NCI-H446 (cell line): Measurements from ENCODE around the gene GOLT1A.
"Not testable (repeated sequence)": the region's sequence is repeated elsewhere in the genome, so short reads cannot be mapped to it uniquely, and the experiment has no call there.

ENCODE experiments used
- DNase-seq, 2 experiments: peaks; one replicate each; lab custom pipeline; 2025; lab: John Stamatoyannopoulos, UW

The GOLT1A gene

DNA sequence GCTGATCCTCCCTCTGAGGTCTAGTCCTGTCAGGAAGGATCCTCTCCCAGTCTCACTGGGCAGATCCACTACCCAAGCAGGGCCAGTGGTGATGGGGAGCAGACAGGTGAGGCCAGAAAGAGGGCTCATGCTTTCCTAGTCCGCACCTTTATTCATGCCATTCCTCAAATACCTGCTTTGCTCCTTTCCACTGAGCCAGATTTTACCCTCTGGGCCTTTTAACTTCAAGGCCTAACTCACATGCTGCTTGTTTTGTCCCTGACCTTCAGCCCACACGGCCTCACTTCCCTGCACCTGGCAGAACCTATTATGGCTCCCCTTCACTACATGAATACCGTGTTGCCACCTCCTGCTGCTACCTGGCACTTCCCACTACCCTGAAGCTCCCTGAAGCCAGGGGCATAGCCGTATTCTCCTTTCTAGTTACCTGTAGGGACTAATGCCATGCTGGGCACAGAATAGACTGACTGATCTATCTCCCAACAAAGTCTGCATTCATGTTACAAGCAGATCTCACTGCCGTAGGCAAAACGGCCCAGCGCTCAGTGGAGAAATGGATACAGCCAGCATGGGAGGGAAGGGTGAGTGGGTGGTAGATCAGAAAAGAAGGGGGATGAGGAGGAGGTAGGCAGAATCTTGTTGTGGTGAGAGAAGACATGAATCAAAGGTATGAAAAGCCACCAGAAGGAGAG lies 36.1 kb upstream of the GOLT1A start:
- DNase-seq, result no peak

DNA sequence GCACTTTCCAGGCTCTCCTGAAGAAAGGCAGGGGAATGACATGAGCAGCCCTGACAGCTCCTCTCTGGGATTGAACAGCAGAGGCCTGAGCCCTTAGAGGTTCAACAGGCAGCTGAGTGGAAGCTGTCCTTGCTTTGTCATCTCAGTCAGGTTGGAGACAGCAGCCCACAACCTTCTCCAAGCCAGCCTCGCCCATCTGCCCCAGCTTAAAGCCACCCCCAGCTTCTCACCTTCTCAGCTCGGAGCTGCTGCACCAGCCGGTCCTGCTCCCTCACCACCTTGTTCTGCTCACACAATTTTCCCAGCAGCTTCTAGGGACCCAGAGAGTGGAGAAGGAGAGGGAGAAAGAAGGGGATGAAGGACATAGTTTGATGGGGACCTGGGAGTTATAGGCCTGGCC lies 35.2 kb upstream of the GOLT1A start:
- DNase-seq, result no peak

GRCh38 chr1:204246876-204247275 lies 33.1 kb upstream of the GOLT1A start:
- no peak for DNase-seq

- no peak for DNase-seq
These were observed 29.1 kb upstream of the GOLT1A start for GRCh38 chr1:204242920-204243319.

- no peak for DNase-seq
These were observed 28.1 kb upstream of the GOLT1A start for GRCh38 chr1:204241914-204242313.

DNA sequence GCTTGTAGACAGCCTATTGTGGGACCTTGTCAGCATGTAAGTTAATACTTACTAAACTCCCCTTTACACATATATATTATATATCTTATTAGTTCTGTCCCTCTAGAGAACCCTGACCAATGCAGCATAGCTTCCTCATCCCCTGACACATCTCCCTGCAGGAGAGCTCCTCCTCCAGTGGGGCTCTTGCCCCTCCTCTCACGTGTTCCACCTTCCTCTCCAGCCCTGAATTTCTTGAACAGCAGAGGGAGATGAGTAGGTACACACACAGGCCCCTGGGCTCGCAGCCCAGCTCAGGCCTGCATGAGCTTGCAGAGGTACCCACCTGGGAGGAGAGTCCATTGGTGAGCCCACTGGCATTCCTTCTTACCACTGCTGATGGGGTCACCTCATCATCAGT lies 27.3 kb upstream of the GOLT1A start:
- DNase-seq, result no peak

- no peak for DNase-seq
These were observed 26.4 kb upstream of the GOLT1A start for GRCh38 chr1:204240233-204240632.

GRCh38 chr1:204239401-204239800 lies 25.6 kb upstream of the GOLT1A start:
- not testable (repeated sequence) for DNase-seq

DNA sequence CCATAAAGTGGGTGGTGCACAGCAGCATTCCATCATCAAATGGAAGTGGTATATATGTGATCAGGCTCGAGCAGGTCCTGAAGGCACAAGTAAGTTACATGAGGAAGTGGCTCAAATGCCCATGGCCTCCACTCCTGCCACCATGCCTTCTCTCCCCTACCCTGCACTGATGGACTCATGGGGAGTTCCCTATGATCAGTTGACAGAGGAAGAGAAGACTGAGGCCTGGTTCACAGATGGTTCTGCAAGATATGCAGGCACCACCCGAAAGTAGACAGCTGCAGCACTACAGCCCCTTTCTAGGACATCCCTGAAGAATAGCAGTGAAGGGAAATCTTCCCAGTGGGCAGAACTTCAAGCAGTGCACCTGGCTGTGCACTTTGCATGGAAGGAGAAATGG lies 24.7 kb upstream of the GOLT1A start:
- DNase-seq, result not testable (repeated sequence)

GRCh38 chr1:204237515-204237914 lies 23.7 kb upstream of the GOLT1A start:
- not testable (repeated sequence) for DNase-seq

DNA sequence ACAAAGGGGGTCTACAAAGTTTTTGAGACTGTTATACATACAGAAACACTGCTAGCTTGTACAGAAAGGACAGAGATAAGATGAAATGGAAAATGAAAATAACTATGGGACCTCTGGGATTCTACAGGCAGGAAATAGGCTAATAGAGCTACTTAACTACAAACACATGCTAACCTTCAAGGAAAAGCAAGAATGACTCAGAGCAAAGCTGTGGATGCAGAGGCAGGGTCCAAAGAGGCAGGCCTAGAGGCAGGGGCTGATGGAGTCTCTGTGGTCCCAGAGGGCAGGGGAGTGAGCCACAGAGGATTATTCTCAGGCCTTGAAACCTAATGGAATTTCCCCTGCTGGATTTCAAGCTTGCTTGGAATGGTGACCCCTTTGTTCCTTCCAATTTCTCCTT lies 18.7 kb upstream of the GOLT1A start:
- DNase-seq, result no peak

DNA sequence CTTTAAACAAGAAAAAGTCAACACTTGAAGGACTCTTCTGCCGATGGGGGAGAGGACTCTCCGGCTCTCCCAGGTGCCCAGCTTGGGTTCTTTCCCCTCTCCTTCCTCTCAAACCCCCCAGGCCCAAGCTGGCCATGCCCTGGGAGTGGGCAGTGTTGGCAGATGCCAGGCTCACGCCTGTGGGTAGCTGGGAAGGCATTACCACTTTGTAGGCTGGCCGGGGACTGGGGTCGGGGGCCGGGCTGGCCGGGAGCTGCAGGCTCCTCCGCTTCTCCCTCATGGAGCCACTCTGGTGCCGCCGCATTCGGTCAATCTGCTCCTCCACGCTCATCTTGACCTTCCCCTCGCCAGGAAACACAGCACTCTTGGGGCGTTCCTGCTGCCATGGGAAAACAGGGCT lies 16.4 kb upstream of the GOLT1A start:
- no peak for DNase-seq

DNA sequence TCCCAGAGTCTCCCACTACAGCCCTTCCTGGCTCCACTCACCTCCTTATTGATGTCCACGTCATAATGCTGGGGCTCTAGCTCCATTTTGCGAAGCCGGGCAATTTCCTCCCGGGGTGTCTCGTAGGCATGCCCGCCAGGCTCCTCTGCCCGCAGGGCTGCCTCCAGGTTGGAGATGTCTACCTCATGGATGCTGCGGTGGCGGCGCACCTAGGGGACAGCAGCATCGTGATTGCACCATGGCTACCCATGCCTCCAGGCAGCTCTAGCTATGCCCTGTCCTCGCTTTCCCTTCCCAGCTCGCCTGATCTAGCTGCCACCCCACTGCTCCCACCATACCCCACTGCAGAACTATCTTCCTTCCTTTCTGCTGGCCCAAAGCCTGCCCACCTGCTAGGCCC lies 15.1 kb upstream of the GOLT1A start:
- DNase-seq, result no peak

DNA sequence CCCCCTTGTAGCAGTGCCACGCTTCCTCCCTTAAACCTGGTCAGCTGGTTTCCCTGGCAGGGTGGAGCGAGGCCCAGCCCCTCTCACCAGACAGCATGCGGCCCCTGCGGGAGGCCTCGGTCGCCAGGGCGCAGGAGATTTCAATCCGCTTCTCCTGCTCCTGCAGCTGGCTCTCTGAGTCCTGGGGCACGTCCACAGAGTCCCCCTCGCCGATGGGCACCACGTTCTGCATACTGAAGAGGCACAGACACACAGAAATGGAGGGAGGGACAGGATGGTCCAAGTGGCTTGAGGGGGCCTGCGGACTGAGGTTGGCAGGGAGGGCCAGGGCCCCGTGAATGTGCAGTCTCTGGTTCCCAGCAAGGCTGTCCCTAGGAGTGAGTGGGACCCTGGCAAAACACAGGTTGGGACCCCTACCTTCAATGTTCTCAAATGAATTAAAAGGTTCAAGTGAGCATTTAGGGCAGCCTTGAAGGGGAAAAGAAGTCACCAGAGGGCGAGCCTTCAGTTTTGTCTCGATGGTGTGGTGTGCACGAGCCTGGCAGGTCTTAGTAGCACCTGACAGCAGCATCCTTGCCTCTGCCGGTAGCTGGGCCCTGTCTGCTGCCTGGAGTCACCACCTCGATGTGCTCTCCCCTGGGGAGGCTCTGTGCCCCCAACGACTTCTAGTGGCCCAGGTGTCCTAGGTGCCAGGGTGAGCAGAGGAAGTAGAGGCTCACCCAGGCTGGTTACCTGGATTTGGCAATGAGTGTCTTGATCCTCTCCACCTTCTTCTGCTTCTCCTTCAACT lies 14.4 kb upstream of the GOLT1A start:
- no peak for DNase-seq

DNA sequence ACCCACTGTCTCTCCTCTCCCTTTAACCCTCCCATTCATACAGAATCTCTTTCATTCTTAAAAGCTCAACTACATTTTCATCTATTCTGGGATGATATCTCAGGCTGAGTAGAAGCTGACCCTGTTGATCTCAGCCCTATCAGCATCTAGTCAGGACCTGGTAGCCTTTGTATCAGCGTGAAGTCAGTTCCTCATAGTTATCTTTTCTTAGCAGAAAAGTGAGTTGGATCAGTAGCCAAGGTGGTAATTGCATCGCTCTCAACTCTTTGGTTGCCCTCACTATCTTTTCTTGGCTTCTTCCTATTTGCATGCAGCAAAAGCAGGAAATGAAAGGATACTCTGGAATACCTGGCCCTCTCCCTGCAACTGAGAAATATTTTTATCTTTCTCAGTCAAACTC lies 13.6 kb upstream of the GOLT1A start:
- DNase-seq, result no peak

- no peak for DNase-seq
These were observed 12.3 kb upstream of the GOLT1A start for GRCh38 chr1:204225841-204226735.

DNA sequence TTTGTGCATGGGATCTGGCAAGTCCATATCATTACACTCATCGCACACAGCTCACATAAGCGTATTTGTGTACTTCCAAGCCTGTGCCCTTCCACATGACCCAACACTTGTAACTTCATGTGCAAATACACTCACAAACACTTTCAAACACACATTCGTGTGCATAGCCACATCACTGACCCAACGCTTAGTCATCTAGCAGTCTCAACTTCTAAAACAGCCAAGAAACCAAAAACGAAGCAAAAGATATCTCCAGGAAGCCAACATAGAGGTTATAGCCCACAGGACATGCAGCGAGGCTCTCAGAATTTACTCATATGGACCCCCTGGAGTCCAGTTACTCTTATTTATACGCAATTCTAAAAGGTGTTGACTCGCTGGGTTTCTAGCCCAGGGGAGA lies 10.9 kb upstream of the GOLT1A start:
- no peak for DNase-seq

DNA sequence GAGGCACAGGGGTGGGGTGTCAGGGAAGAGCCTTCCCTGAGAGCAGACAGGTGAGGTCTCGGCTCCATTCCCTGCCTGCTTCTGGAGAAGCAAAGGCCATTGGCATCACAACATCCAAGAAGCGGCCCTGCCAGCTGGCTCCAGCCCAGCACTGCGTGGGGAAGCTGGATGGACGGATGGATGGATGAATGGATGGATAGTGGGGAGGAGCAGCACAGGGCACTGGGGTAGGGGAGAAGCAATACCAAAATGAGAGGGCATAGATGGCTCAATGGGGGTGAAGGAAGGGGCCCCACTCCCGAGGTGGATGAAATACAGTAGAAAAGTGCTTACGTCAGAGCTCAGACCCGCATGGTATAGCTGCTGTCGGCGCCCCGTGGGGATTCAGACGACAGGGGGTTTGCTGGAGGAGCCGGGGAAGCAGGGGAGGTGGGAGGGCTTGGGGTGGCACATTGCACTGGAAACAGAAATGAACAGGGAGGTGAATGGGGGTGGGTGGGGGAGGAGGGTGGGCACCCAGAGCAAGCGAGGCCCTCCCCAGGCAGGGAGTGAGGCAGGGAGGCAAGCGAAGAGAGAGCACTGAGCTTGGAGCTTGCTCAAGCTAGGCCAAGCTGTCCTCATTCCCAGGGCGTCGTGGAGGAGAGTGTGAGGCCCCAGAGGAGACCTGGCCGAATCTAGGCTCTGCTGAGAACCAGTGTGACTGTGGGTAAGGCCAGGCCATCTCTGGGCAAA lies 9.5 kb upstream of the GOLT1A start:
- no peak for DNase-seq

GRCh38 chr1:204222764-204223055 lies 8.9 kb upstream of the GOLT1A start:
- DNase-seq, result no peak

DNA sequence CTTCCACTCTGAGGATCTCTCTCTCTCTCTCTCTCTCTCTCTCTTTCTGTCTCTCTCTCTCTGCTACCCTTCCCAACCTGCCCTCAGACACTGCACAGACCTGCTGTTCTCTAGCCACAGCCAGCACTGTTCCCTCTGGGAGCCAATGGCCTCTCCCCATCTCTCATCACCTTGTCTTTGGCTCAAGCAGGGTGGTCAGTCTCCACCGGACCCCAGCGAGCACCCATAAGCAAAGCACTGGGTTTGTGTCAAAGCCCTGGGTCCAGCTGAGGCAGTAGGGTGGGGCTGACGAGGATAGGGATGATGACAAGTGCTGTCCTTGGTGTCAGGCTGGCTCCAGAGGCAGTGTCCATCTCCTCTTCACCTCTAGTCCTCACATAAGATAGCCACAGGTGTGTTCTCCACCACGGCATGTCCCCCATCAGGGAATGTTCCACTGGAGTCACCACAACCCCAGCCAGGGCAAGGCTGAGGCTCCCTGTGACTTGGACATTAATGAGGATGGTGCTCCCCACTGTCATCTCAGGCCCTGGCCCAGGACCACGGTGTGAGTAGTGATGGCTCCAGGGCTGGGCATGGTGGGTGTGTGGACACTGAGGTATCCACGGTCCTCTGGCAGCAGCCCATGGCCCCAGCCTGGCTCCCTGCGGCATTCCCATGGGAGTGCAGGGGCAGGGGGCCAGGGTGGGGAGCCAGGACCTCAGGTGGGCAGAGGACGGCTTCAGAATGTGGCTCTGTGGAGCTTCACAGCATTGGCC lies 8.4 kb upstream of the GOLT1A start:
- DNase-seq, result no peak

DNA sequence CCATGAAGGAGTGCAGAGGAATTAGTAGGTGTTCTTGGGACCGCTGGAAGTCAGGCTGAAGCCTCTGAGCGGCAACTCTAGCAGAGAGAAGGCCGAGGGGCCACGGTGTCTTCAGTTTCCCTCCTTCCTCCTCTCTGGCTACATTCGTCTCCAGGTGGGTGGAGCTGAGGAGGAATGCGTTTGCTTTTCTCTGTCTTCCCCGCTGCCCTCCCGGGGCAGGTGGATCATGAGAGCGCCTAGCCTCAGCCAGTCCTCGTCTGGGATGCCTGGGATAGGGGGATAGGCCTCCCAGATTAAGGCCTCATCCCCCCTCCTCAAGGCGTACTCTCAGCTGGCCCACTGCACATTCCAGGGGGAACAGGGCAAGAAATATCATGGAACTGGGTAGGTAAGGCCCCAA lies 7.5 kb upstream of the GOLT1A start:
- DNase-seq, result no peak
